Left ventricle myocardium inferior (tissue), 1 donor: Measurements from ENCODE around the gene BACH2. TPM values are rescaled to one million over a fixed set of nuclear protein-coding genes. Genes with fewer than 3 reads are reported as not detected.

Source experiments
- DNase-seq: peaks from one replicate; pipeline ENCODE4 v3.0.0-alpha.2; 2020
- H3K27ac ChIP-seq: fragments of 200-600 bp; replicated peaks from 2 replicates; pipeline ENCODE4 v1.8.0; 2021
- H3K27me3 ChIP-seq: fragments of 200-600 bp; 2 replicates; pipeline ENCODE4 v1.8.0; 2021; ENCODE audit warnings: low read depth
- H3K36me3 ChIP-seq: fragments of 200-600 bp; 2 replicates; pipeline ENCODE4 v1.8.0; 2021
- H3K4me1 ChIP-seq: fragments of 200-600 bp; 2 replicates; pipeline ENCODE4 v1.8.0; 2021
- H3K4me3 ChIP-seq: fragments of 200-600 bp; 2 replicates; pipeline ENCODE4 v1.8.0; 2021; ENCODE audit warnings: mild to moderate bottlenecking, moderate library complexity
- H3K9me3 ChIP-seq: fragments of 200-600 bp; replicated peaks from 2 replicates; pipeline ENCODE4 v1.8.0; 2021
- CTCF ChIP-seq: fragments of 200-600 bp; IDR thresholded peaks from 2 replicates; pipeline ENCODE4 v1.8.0; 2021; ENCODE audit warnings: antibody characterized with exemption, mild to moderate bottlenecking, borderline replicate concordance
- intact Hi-C: fragments of 100-400 bp; cut with micrococcal nuclease; formaldehyde crosslinking; loops from one replicate; pipeline ENCODE4 v1.11.0; 2022
- total RNA-seq: library from RNA; stranded (reverse); fragmentation: NEBNext Ultra II Directional; extraction: Animal tissue kit (Norgen Biotek cat#: 25700); gene quantifications from one replicate; pipeline ENCODE4 v1.2.1, GENCODE V29; 2021
- donor health status: DM: no; HTN: yes; CAD: no; lungs with severe emphysema.

BACH2 gene
- total RNA-seq, 1 donor from 2014 or later = 1.5 TPM

- no peaks in the 10 kb centered on the region for H3K27me3 ChIP-seq
- no peak for TF ChIP-seq CTCF
- intact Hi-C loops = no loop called here
- H3K36me3 ChIP-seq = peaks cover 17% of the 10 kb centered on the region
- no peaks in the 10 kb centered on the region for H3K4me1 ChIP-seq
- no peak for DNase-seq
- H3K4me3 ChIP-seq = no peak overlapping the region
- H3K9me3 ChIP-seq = peaks cover 18% of the 10 kb centered on the region
- H3K27ac ChIP-seq = no peak overlapping the region
Observed at GRCh38 chr6:90266905-90267621, 29.6 kb downstream of the BACH2 start.

- intact Hi-C loops = no loop called here
- H3K27ac ChIP-seq = no peak overlapping the region
- H3K4me3 ChIP-seq = no peak overlapping the region
- H3K27me3 ChIP-seq = no peaks in the 10 kb centered on the region
- H3K36me3 ChIP-seq = no peaks in the 10 kb centered on the region
- H3K9me3 ChIP-seq = no peaks in the 10 kb centered on the region
- no peak for DNase-seq
- H3K4me1 ChIP-seq = no peaks in the 10 kb centered on the region
- TF ChIP-seq CTCF = no peak
Observed at GRCh38 chr6:90264561-90264960, 32.1 kb downstream of the BACH2 start.

- intact Hi-C loops = no loop called here
- DNase-seq = no peak
- no peaks in the 10 kb centered on the region for H3K36me3 ChIP-seq
- no peak overlapping the region for H3K27ac ChIP-seq
- no peak overlapping the region for H3K4me3 ChIP-seq
- H3K9me3 ChIP-seq = peaks cover under 1% of the 10 kb centered on the region
- H3K27me3 ChIP-seq = no peaks in the 10 kb centered on the region
- TF ChIP-seq CTCF = no peak
- H3K4me1 ChIP-seq = no peaks in the 10 kb centered on the region
Observed at GRCh38 chr6:90263633-90264032, 33.0 kb downstream of the BACH2 start.

GRCh38 chr6:90261801-90262200 is 34.8 kb downstream of the BACH2 start:
- Histone ChIP-seq H3K36me3 (no peaks in the 10 kb centered on the region), H3K27me3 (no peaks in the 10 kb centered on the region), H3K4me3 (no peak overlapping the region), H3K9me3 (peaks cover 4% of the 10 kb centered on the region), H3K27ac (no peak overlapping the region), H3K4me1 (no peaks in the 10 kb centered on the region)
- no peak for TF ChIP-seq CTCF
- no peak for DNase-seq
- intact Hi-C loops = no loop called here

GRCh38 chr6:90257486-90257738 is 39.2 kb downstream of the BACH2 start:
- no peaks in the 10 kb centered on the region for H3K27me3 ChIP-seq
- H3K4me1 ChIP-seq = no peaks in the 10 kb centered on the region
- DNase-seq = no peak
- peaks cover 4% of the 10 kb centered on the region for H3K9me3 ChIP-seq
- no peaks in the 10 kb centered on the region for H3K36me3 ChIP-seq
- H3K4me3 ChIP-seq = no peak overlapping the region
- TF ChIP-seq CTCF = no peak
- intact Hi-C loops = no loop called here
- no peak overlapping the region for H3K27ac ChIP-seq
